Caco-2 (cell line): ENCODE results near the gene EZH2. TPM values are rescaled to one million over a fixed set of nuclear protein-coding genes. Genes with fewer than 3 reads are reported as not detected.

Source experiments
- BruUV-seq: library from RNA; stranded (reverse); fragments of 400-500 nt; replicated peaks from 2 replicates; lab custom pipeline; 2021; lab: Mats Ljungman, UMichigan
- CTCF ChIA-PET: fragments of 300-600 bp; sonication (Branson Sonifier 250); formaldehyde crosslinking; loops from one replicate; lab custom pipeline; 2022; ENCODE audit warnings: antibody characterized with exemption; lab: Charles Lee
- POLR2A ChIA-PET: fragments of 300-600 bp; sonication (Branson Sonifier 250); formaldehyde crosslinking; loops from one replicate; lab custom pipeline; 2022; ENCODE audit warnings: antibody characterized with exemption; lab: Charles Lee
- DNase-seq, 2 experiments: peaks; one replicate each; pipeline versions ENCODE4 v3.0.0 to v3.0.0-alpha.2; 2020 to 2022
- H3K27me3 ChIP-seq: replicated peaks from 2 replicates; pipeline ENCODE4 v1.6.0; 2011; ENCODE audit warnings: low read length; ENCODE audit not compliant: control insufficient read depth, insufficient read depth
- H3K36me3 ChIP-seq: 2 replicates; pipeline ENCODE4 v1.5.1; 2011; ENCODE audit warnings: low read length; ENCODE audit not compliant: control insufficient read depth, insufficient read depth
- H3K4me1 ChIP-seq: fragments of 250-450 bp; sonication (Bioruptor Pico); 2 replicates; pipeline ENCODE4 v1.5.1; 2020; ENCODE audit warnings: mild to moderate bottlenecking
- H3K4me3 ChIP-seq: 2 replicates; pipeline ENCODE4 v1.5.1; 2011; ENCODE audit warnings: low read depth, mild to moderate bottlenecking, control low read depth, low read length
- H3K9me3 ChIP-seq: fragments of 250-450 bp; sonication (Bioruptor Pico); 2 replicates; pipeline ENCODE4 v1.5.1; 2020; ENCODE audit warnings: mild to moderate bottlenecking, moderate library complexity
- H3K27ac Mint-ChIP-seq: one replicate; pipeline ENCODE4 v1.8.0; 2022; ENCODE audit warnings: mixed read lengths; ENCODE audit not compliant: unreplicated experiment
- H3K27me3 Mint-ChIP-seq: one replicate; pipeline ENCODE4 v1.8.0; 2022; ENCODE audit warnings: mixed read lengths; ENCODE audit not compliant: insufficient read depth, unreplicated experiment
- H3K36me3 Mint-ChIP-seq: one replicate; pipeline ENCODE4 v1.8.0; 2022; ENCODE audit warnings: mild to moderate bottlenecking, mixed read lengths; ENCODE audit not compliant: insufficient read depth, unreplicated experiment
- H3K4me1 Mint-ChIP-seq: one replicate; pipeline ENCODE4 v1.8.0; 2022; ENCODE audit warnings: low read depth, mixed read lengths; ENCODE audit not compliant: unreplicated experiment
- H3K4me3 Mint-ChIP-seq: one replicate; pipeline ENCODE4 v1.8.0; 2022; ENCODE audit warnings: mild to moderate bottlenecking, moderate library complexity, mixed read lengths; ENCODE audit not compliant: unreplicated experiment
- H3K9me3 Mint-ChIP-seq: one replicate; pipeline ENCODE4 v1.8.0; 2022; ENCODE audit warnings: mixed read lengths; ENCODE audit not compliant: unreplicated experiment
- CTCF ChIP-seq, 2 experiments: fragments of 200-600 bp in 1 of 2; IDR thresholded peaks; 1 replicate in 1 of 2; 2 replicates in 1 of 2; pipeline versions ENCODE4 v1.5.1 to v1.8.0; 2011 to 2022; ENCODE audit warnings: antibody characterized with exemption in 1 of 2, control low read depth in 1 of 2, inconsistent platforms in 1 of 2, low read depth in 1 of 2, low read length in 1 of 2, mild to moderate bottlenecking in 1 of 2, moderate library complexity in 1 of 2; ENCODE audit not compliant: insufficient read depth in 1 of 2, severe bottlenecking in 1 of 2, unreplicated experiment in 1 of 2
- intact Hi-C: fragments of 100-400 bp; cut with micrococcal nuclease; formaldehyde crosslinking; loops from one replicate; pipeline ENCODE4 v1.10.0; 2022; ENCODE audit not compliant: unreplicated experiment
- total RNA-seq: library from RNA; stranded (reverse); gene quantifications from 2 replicates; pipeline ENCODE4 v1.2.3, GENCODE V29; 2022

Gene EZH2
- total RNA-seq, 1 experiment from 2014 or later = 63.7 TPM

GRCh38 chr7:148763622-148764021, 120.5 kb downstream of the EZH2 start:
- DNase-seq = no peak
- Mint-ChIP-seq H3K4me3 (no peak overlapping the region), H3K9me3 (no peaks in the 10 kb centered on the region), H3K36me3 (peaks cover 45% of the 10 kb centered on the region), H3K27ac (no peak overlapping the region), H3K4me1 (no peaks in the 10 kb centered on the region), H3K27me3 (no peaks in the 10 kb centered on the region)
- no peak for TF ChIP-seq CTCF (IDR thresholded peaks at IDR 0.05; ENCODE audit: insufficient read depth in 1 of 2, low read depth in 1 of 2, low read length in 1 of 2, severe bottlenecking in 1 of 2, unreplicated experiment in 1 of 2)
- no peaks in the 10 kb centered on the region for H3K36me3 ChIP-seq
- no peaks in the 10 kb centered on the region for H3K4me1 ChIP-seq
- no peaks in the 10 kb centered on the region for H3K9me3 ChIP-seq
- H3K4me3 ChIP-seq = no peak overlapping the region
- ChIA-PET CTCF (no interaction called here), POLR2A (no interaction called here)
- no TSS peak for BruUV-seq
- no peaks in the 10 kb centered on the region for H3K27me3 ChIP-seq
- intact Hi-C loops = no loop called here

- Histone ChIP-seq H3K4me3 (no peak overlapping the region), H3K4me1 (no peaks in the 10 kb centered on the region), H3K27me3 (no peaks in the 10 kb centered on the region), H3K36me3 (peaks cover 2% of the 10 kb centered on the region; the same call in 1 of the 2 replicates), H3K9me3 (no peaks in the 10 kb centered on the region)
- Mint-ChIP-seq H3K27me3 (no peaks in the 10 kb centered on the region), H3K27ac (no peak overlapping the region), H3K4me1 (no peaks in the 10 kb centered on the region), H3K9me3 (no peaks in the 10 kb centered on the region), H3K36me3 (peaks cover 40% of the 10 kb centered on the region), H3K4me3 (no peak overlapping the region)
- BruUV-seq = no TSS peak
- no peak for DNase-seq
- CTCF ChIA-PET = no interaction called here
- intact Hi-C loops = no loop called here
- TF ChIP-seq CTCF (IDR thresholded peaks at IDR 0.05; ENCODE audit: insufficient read depth in 1 of 2, low read depth in 1 of 2, low read length in 1 of 2, severe bottlenecking in 1 of 2, unreplicated experiment in 1 of 2) = no peak
- POLR2A ChIA-PET = no interaction called here
Measured at GRCh38 chr7:148761499-148762278, 122.4 kb downstream of the EZH2 start.

Other genes with a start within 250 kb of the EZH2 start
- gene CUL1, start 185.4 kb downstream of the EZH2 start, total RNA-seq = 66.6 and 71.9 TPM in 2 replicates
- gene PDIA4, start 144.2 kb upstream of the EZH2 start, total RNA-seq = 192 and 197 TPM in 2 replicates
- 9.4 and 9.5 TPM in 2 replicates for gene ZNF786, start 206.4 kb upstream of the EZH2 start, total RNA-seq
- gene ZNF425, start 242.0 kb upstream of the EZH2 start, total RNA-seq = 2.6 and 4.0 TPM in 2 replicates